Adipocyte (in vitro differentiated cells): ENCODE data around the gene PACSIN1.

ENCODE experiments used
- DNase-seq: peaks from one replicate; pipeline ENCODE4 v3.0.0-alpha.2; 2015; ENCODE audit warnings: low read depth
- H3K27me3 ChIP-seq: replicated peaks from 2 replicates; pipeline ENCODE4 v1.7.0; 2013; ENCODE audit warnings: mild to moderate bottlenecking, low read length, moderate library complexity; ENCODE audit not compliant: control insufficient read depth, insufficient read depth
- H3K36me3 ChIP-seq: 2 replicates; pipeline ENCODE4 v1.7.0; 2013; ENCODE audit warnings: low read length, mild to moderate bottlenecking, moderate library complexity; ENCODE audit not compliant: control insufficient read depth, insufficient read depth, severe bottlenecking
- H3K4me1 ChIP-seq: 2 replicates; pipeline ENCODE4 v1.7.0; 2013; ENCODE audit warnings: mild to moderate bottlenecking, low read length, moderate library complexity; ENCODE audit not compliant: control insufficient read depth, insufficient read depth
- H3K4me3 ChIP-seq: 2 replicates; pipeline ENCODE4 v1.7.0; 2013; ENCODE audit warnings: mild to moderate bottlenecking, low read length, moderate library complexity
- H3K9ac ChIP-seq: 2 replicates; pipeline ENCODE4 v1.7.0; 2013; ENCODE audit warnings: mild to moderate bottlenecking, low read length, moderate library complexity
- H3K9me3 ChIP-seq: 2 replicates; pipeline ENCODE4 v1.7.0; 2013; ENCODE audit warnings: mild to moderate bottlenecking, low read length, moderate library complexity; ENCODE audit not compliant: control insufficient read depth

PACSIN1 gene

GRCh38 chr6:34510299-34510698 lies 44.4 kb downstream of the PACSIN1 start:
- no peaks in the 10 kb centered on the region for H3K36me3 ChIP-seq
- H3K4me3 ChIP-seq = no peak overlapping the region
- peaks cover 21% of the 10 kb centered on the region for H3K27me3 ChIP-seq
- no peaks in the 10 kb centered on the region for H3K4me1 ChIP-seq
- DNase-seq = no peak
- H3K9ac ChIP-seq = no peak overlapping the region
- H3K9me3 ChIP-seq = peaks cover 5% of the 10 kb centered on the region

GRCh38 chr6:34511214-34511914 lies 45.5 kb downstream of the PACSIN1 start:
- Histone ChIP-seq H3K27me3 (peaks cover 30% of the 10 kb centered on the region), H3K4me3 (no peak overlapping the region), H3K9ac (no peak overlapping the region), H3K36me3 (no peaks in the 10 kb centered on the region), H3K4me1 (no peaks in the 10 kb centered on the region), H3K9me3 (peaks cover 5% of the 10 kb centered on the region)
- no peak for DNase-seq

GRCh38 chr6:34511915-34512737 lies 46.2 kb downstream of the PACSIN1 start:
- no peak for DNase-seq
- H3K4me3 ChIP-seq = no peak overlapping the region
- H3K9me3 ChIP-seq = peaks cover 5% of the 10 kb centered on the region
- H3K4me1 ChIP-seq = no peaks in the 10 kb centered on the region
- no peaks in the 10 kb centered on the region for H3K36me3 ChIP-seq
- H3K27me3 ChIP-seq = peaks cover 38% of the 10 kb centered on the region
- H3K9ac ChIP-seq = no peak overlapping the region

GRCh38 chr6:34512738-34513115 lies 46.9 kb downstream of the PACSIN1 start:
- Histone ChIP-seq H3K4me1 (no peaks in the 10 kb centered on the region), H3K4me3 (no peak overlapping the region), H3K9me3 (peaks cover 5% of the 10 kb centered on the region), H3K9ac (no peak overlapping the region), H3K36me3 (no peaks in the 10 kb centered on the region), H3K27me3 (peaks cover 42% of the 10 kb centered on the region)
- no peak for DNase-seq

GRCh38 chr6:34513646-34514045 lies 47.8 kb downstream of the PACSIN1 start:
- H3K9me3 ChIP-seq = peaks cover 5% of the 10 kb centered on the region
- no peaks in the 10 kb centered on the region for H3K36me3 ChIP-seq
- H3K4me1 ChIP-seq = no peaks in the 10 kb centered on the region
- DNase-seq = no peak
- no peak overlapping the region for H3K4me3 ChIP-seq
- peaks cover 49% of the 10 kb centered on the region for H3K27me3 ChIP-seq
- no peak overlapping the region for H3K9ac ChIP-seq

- Histone ChIP-seq H3K9me3 (peaks cover 4% of the 10 kb centered on the region), H3K4me3 (no peak overlapping the region), H3K9ac (no peak overlapping the region), H3K27me3 (peaks cover 52% of the 10 kb centered on the region), H3K4me1 (no peaks in the 10 kb centered on the region), H3K36me3 (no peaks in the 10 kb centered on the region)
- no peak for DNase-seq
Observed at GRCh38 chr6:34514112-34514511, 48.2 kb downstream of the PACSIN1 start.

- Histone ChIP-seq H3K4me1 (no peaks in the 10 kb centered on the region), H3K27me3 (peaks cover 59% of the 10 kb centered on the region), H3K4me3 (no peak overlapping the region), H3K9me3 (no peaks in the 10 kb centered on the region), H3K36me3 (no peaks in the 10 kb centered on the region), H3K9ac (no peak overlapping the region)
- peak; percentile 61 for DNase-seq
Observed at GRCh38 chr6:34514593-34515472, 49.0 kb downstream of the PACSIN1 start.

- peaks cover 59% of the 10 kb centered on the region for H3K27me3 ChIP-seq
- no peak for DNase-seq
- no peak overlapping the region for H3K4me3 ChIP-seq
- H3K4me1 ChIP-seq = no peaks in the 10 kb centered on the region
- H3K36me3 ChIP-seq = no peaks in the 10 kb centered on the region
- H3K9me3 ChIP-seq = no peaks in the 10 kb centered on the region
- no peak overlapping the region for H3K9ac ChIP-seq
Observed at GRCh38 chr6:34515473-34516387, 49.9 kb downstream of the PACSIN1 start.

- Histone ChIP-seq H3K4me1 (no peaks in the 10 kb centered on the region), H3K9me3 (no peaks in the 10 kb centered on the region), H3K36me3 (no peaks in the 10 kb centered on the region), H3K4me3 (no peak overlapping the region), H3K9ac (no peak overlapping the region), H3K27me3 (peaks cover 58% of the 10 kb centered on the region)
- DNase-seq = no peak
Observed at GRCh38 chr6:34516391-34517324, 50.8 kb downstream of the PACSIN1 start.

GRCh38 chr6:34517461-34517881 lies 51.6 kb downstream of the PACSIN1 start:
- Histone ChIP-seq H3K9me3 (no peaks in the 10 kb centered on the region), H3K27me3 (peaks cover 54% of the 10 kb centered on the region), H3K36me3 (no peaks in the 10 kb centered on the region), H3K4me3 (no peak overlapping the region), H3K4me1 (no peaks in the 10 kb centered on the region), H3K9ac (no peak overlapping the region)
- no peak for DNase-seq
